Tibial nerve (tissue), 4 donors: ENCODE data around the gene CDHR1. TPM values are rescaled to one million over a fixed set of nuclear protein-coding genes. Genes with fewer than 3 reads are reported as not detected.
"Not testable (repeated sequence)": the region's sequence is repeated elsewhere in the genome, so short reads cannot be mapped to it uniquely, and the experiment has no call there.

Experiments used
- DNase-seq, 2 donors: peaks; one replicate each; pipeline ENCODE4 v3.0.0-alpha.2; 2019; ENCODE audit warnings: low spot score in 2 of 2
- H3K27ac ChIP-seq, 4 donors: fragments of 200-600 bp; sonication (generic) in 3 of 4; one replicate each; pipeline ENCODE4 v1.5.1; 2017 to 2019; ENCODE audit warnings: mild to moderate bottlenecking in 1 of 4
- H3K27me3 ChIP-seq, 2 donors: fragments of 200-600 bp; sonication (generic) in 1 of 2; one replicate each; pipeline versions ENCODE4 v1.5.1 to v1.6.0; 2017 to 2019
- H3K36me3 ChIP-seq, 3 donors: fragments of 200-600 bp; sonication (generic); one replicate each; pipeline ENCODE4 v1.5.1; 2018 to 2019
- H3K4me1 ChIP-seq, 4 donors: fragments of 200-600 bp; sonication (generic) in 3 of 4; one replicate each; pipeline ENCODE4 v1.5.1; 2017 to 2019
- H3K4me3 ChIP-seq, 4 donors: fragments of 200-600 bp; sonication (generic) in 3 of 4; one replicate each; pipeline ENCODE4 v1.5.1; 2017 to 2019; ENCODE audit warnings: mild to moderate bottlenecking in 1 of 4, moderate library complexity in 1 of 4
- H3K9me3 ChIP-seq, 4 donors: fragments of 200-600 bp; sonication (generic) in 3 of 4; one replicate each; pipeline ENCODE4 v1.5.1; 2017 to 2019
- EP300 ChIP-seq, 2 donors: sonication (generic); formaldehyde crosslinking; IDR thresholded peaks; one replicate each; pipeline ENCODE4 v1.6.1; 2017; ENCODE audit warnings: antibody characterized with exemption in 2 of 2, mild to moderate bottlenecking in 1 of 2
- POLR2A ChIP-seq, 2 donors: fragments of 450-650 bp; IDR thresholded peaks; one replicate each; pipeline ENCODE4 v1.6.1; 2017; ENCODE audit warnings: antibody characterized with exemption in 2 of 2, mild to moderate bottlenecking in 2 of 2, moderate library complexity in 2 of 2
- WGBS, 2 donors: methylation state at CpG; one replicate each; pipeline ENCODE4 v1.1.5; 2018; 5-methylcytosine and 5-hydroxymethylcytosine counted together
- total RNA-seq, 4 donors: library from RNA; depleted of rRNA; stranded (reverse); fragments of >200 nt; gene quantifications; one replicate each; pipeline ENCODE4 v1.1.0, GENCODE V29; 2016
- TF ChIP-seq, protein P1 (sequence below), 5 experiments: fragments of 200-600 bp in 3 of 5; fragments of 450-650 bp in 2 of 5; sonication (generic) in 3 of 5; IDR thresholded peaks; one replicate each; pipeline ENCODE4 v1.5.1; 2016 to 2019; ENCODE audit warnings: antibody characterized with exemption in 5 of 5, mild to moderate bottlenecking in 3 of 5, moderate library complexity in 2 of 5

Gene CDHR1
- total RNA-seq: 1 to 10 TPM in 1 of 4 donors, under 1 TPM in 2, not detected in 1; 0.30 to 1.0 (median 0.44) TPM

DNA sequence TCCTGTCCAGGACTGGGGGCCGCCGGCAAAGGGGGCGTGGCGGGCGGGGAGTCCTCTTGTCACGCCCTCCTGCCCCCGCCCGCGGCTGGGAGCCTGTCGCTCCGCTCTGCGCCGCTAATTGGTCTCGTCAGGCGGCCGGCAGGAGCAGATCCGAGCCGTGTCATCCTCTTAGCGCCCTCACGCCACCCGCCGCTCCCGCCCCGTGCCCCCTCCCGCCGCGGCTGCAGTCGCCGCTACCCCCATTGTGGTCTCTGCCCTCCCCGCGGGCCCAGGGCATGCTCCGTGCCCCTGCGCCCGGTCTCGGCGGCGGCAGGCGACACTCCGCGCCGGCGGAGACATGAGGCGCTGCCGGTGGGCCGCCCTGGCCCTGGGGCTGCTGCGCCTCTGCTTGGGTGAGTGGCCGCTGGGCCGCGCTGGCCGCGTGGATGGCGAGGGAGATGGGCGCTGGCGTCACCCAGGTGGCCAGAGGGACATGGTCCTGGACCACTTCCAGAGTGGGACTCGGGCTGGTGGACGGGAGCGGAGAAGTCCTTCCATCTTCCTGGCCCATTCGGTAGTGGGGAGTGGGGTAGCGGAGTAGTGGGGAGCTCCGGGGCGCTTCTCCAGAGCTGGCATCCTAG lies at the start of gene CDHR1:
Gene CDHR1 (plus strand): TSS at position 114 of the 620 bp plus-strand sequence. CDS start 224 bp downstream, at position 338.
- DNase-seq: no peak

DNA sequence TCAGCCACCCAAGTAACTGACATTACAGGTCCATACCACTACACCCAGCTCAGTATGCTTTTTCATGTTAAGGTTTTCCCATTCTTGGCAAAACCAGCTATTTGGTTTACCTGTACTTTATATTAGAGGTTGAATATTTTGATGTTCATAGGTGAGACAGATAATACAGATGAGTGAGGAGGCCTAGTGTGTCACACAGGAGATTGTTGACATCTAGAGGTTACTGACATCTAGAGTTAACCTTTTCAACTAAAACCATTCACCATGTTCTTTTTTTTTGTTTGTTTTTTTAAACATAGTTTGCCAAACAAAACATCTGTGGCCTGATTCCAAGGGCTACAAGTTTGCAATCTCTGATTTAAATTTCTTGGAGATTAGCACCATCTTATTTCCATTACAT lies 47.0 kb upstream of the CDHR1 start:
- TF ChIP-seq, protein P1, sequence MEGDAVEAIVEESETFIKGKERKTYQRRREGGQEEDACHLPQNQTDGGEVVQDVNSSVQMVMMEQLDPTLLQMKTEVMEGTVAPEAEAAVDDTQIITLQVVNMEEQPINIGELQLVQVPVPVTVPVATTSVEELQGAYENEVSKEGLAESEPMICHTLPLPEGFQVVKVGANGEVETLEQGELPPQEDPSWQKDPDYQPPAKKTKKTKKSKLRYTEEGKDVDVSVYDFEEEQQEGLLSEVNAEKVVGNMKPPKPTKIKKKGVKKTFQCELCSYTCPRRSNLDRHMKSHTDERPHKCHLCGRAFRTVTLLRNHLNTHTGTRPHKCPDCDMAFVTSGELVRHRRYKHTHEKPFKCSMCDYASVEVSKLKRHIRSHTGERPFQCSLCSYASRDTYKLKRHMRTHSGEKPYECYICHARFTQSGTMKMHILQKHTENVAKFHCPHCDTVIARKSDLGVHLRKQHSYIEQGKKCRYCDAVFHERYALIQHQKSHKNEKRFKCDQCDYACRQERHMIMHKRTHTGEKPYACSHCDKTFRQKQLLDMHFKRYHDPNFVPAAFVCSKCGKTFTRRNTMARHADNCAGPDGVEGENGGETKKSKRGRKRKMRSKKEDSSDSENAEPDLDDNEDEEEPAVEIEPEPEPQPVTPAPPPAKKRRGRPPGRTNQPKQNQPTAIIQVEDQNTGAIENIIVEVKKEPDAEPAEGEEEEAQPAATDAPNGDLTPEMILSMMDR (IDR thresholded peaks at IDR 0.05): no peak
- TF ChIP-seq POLR2A (IDR thresholded peaks at IDR 0.05) (no peak), EP300 (IDR thresholded peaks at IDR 0.05) (no peak)
- peaks cover 0 to 95% (median 42%) of the 10 kb centered on the region in 3 donors for H3K36me3 ChIP-seq

More for the DNA sequence above, at the start of gene CDHR1:
- no peaks in the 10 kb centered on the region for H3K36me3 ChIP-seq
- peak within 1 kb of the TSS; percentile 25 to 57 (median 38) for H3K4me3 ChIP-seq
- peaks cover 0 to 38% of the 10 kb centered on the region in 2 donors for H3K27me3 ChIP-seq
- H3K27ac ChIP-seq: no peak within 1 kb of the TSS
- H3K4me1 ChIP-seq: peaks cover 0 to 19% (median 7%) of the 10 kb centered on the region in 4 donors
- WGBS, 2 donors: 0 to 5% methylated on average over 1 to 44 of the region's 61 CpGs
- TF ChIP-seq POLR2A (IDR thresholded peaks at IDR 0.05): no peak
- no peak for TF ChIP-seq EP300 (IDR thresholded peaks at IDR 0.05)
- TF ChIP-seq, protein P1 (IDR thresholded peaks at IDR 0.05): no peak
- no peaks in the 10 kb centered on the region for H3K9me3 ChIP-seq

DNA sequence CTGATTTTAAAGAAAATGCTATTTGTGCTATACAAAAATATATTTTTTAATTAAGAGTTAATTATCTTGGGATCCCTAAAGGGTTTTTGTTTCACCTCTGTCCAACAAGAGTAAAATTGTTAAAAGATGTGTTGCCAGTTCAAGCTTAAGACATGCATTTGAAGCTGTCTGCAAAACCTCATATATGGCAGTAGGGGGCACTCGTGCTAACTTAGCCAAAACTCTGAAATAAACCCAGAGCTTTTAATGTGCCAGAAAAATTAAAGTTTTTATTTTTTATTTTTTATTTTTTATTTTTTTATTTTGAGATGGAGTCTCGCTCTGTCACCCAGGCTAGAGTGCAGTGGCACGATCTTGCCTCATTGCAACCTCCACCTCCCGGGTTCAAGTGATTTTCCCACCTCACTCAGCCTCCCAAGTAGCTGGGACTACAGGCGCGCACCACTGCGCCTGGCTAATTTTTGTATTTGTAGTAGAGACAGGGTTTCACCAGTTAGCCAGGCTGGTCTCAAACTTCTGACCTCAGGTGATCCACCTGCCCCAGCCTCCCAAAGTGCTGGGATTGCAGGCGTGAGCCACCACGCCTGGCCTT lies 46.2 kb upstream of the CDHR1 start:
- H3K9me3 ChIP-seq, H3K4me1 ChIP-seq, DNase-seq, H3K27me3 ChIP-seq, H3K27ac ChIP-seq, H3K4me3 ChIP-seq: not testable (repeated sequence)
- TF ChIP-seq, protein P1 (IDR thresholded peaks at IDR 0.05): peak; percentile 28 to 73 (median 56)
- 81 to 86% methylated on average over 9 of the region's 9 CpGs for WGBS, 2 donors
- peaks cover 0 to 95% (median 39%) of the 10 kb centered on the region in 3 donors for H3K36me3 ChIP-seq

More for the DNA sequence above, 47.0 kb upstream of the CDHR1 start:
- Histone ChIP-seq H3K27ac (no peak overlapping the region), H3K27me3 (no peaks in the 10 kb centered on the region), H3K9me3 (no peaks in the 10 kb centered on the region), H3K4me3 (no peak overlapping the region), H3K4me1 (peaks cover 0 to 4% (median 0%) of the 10 kb centered on the region in 4 donors)
- DNase-seq: no peak

DNA sequence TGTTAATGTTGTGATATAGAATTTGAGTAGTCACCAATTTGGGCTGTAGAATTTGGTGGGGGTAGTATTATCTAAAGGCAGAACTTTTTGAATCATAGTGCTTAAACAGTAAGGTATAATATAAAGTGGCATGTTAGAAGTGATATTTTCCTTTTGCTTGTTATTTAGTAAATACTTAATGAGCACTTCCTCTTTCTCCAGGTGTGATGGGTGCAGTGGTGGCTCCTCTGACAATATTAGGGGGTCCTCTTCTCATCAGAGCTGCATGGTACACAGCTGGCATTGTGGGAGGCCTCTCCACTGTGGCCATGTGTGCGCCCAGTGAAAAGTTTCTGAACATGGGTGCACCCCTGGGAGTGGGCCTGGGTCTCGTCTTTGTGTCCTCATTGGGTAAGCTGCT lies 44.5 kb upstream of the CDHR1 start:
- H3K4me1 ChIP-seq: no peaks in the 10 kb centered on the region
- H3K27me3 ChIP-seq: no peaks in the 10 kb centered on the region
- 87 to 98% methylated on average over 2 of the region's 2 CpGs for WGBS, 2 donors
- TF ChIP-seq POLR2A (IDR thresholded peaks at IDR 0.05): no peak
- no peak for TF ChIP-seq EP300 (IDR thresholded peaks at IDR 0.05)
- TF ChIP-seq, protein P1 (IDR thresholded peaks at IDR 0.05): no peak
- no peaks in the 10 kb centered on the region for H3K9me3 ChIP-seq
- DNase-seq: no peak
- peaks cover 0 to 95% (median 23%) of the 10 kb centered on the region in 3 donors for H3K36me3 ChIP-seq
- H3K4me3 ChIP-seq: no peak overlapping the region
- H3K27ac ChIP-seq: no peak overlapping the region

DNA sequence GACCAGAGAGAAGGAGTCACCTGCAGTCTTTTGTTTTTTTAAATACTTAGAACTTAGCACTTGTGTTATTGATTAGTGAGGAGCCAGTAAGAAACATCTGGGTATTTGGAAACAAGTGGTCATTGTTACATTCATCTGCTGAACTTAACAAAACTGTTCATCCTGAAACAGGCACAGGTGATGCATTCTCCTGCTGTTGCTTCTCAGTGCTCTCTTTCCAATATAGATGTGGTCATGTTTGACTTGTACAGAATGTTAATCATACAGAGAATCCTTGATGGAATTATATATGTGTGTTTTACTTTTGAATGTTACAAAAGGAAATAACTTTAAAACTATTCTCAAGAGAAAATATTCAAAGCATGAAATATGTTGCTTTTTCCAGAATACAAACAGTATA lies 41.6 kb upstream of the CDHR1 start:
- TF ChIP-seq, protein P1 (IDR thresholded peaks at IDR 0.05): no peak
- TF ChIP-seq EP300 (IDR thresholded peaks at IDR 0.05) (no peak), POLR2A (IDR thresholded peaks at IDR 0.05) (no peak)
- H3K9me3 ChIP-seq: no peaks in the 10 kb centered on the region
- H3K4me1 ChIP-seq: no peaks in the 10 kb centered on the region
- DNase-seq: no peak
- no peaks in the 10 kb centered on the region for H3K27me3 ChIP-seq
- no peak overlapping the region for H3K4me3 ChIP-seq
- H3K36me3 ChIP-seq: peaks cover 0 to 74% (median 23%) of the 10 kb centered on the region in 3 donors
- H3K27ac ChIP-seq: no peak overlapping the region
